ENCODE data around the gene SERPIND1. TPM values are rescaled to one million over a fixed set of nuclear protein-coding genes. Genes with fewer than 3 reads are reported as not detected.

Gene SERPIND1
- total and polyA plus RNA-seq, 11 donors = 0.04 to 0.44 (median 0.15) TPM; not detected in 5

GRCh38 chr22:20738394-20739089 lies 35.4 kb upstream of the SERPIND1 start:
- no peak for DNase-seq
- ATAC-seq = no peak
- peaks cover 0 to 7% (median 0%) of the 10 kb centered on the region in 12 donors for H3K4me1 ChIP-seq
- no peaks in the 10 kb centered on the region for H3K27me3 ChIP-seq
- peaks cover 0 to 47% (median 40%) of the 10 kb centered on the region in 9 donors for H3K36me3 ChIP-seq
- no peak overlapping the region for H3K4me3 ChIP-seq
- intact Hi-C loops (cut with DNase I) = no loop called here
- no peak for TF ChIP-seq CTCF (IDR thresholded peaks at IDR 0.05)
- no peak for TF ChIP-seq POLR2A (IDR thresholded peaks at IDR 0.05)
- peaks cover 0 to 10% (median 0%) of the 10 kb centered on the region in 12 donors for H3K9me3 ChIP-seq
- H3K27ac ChIP-seq = no peak overlapping the region
- 86 to 89% (median 88%) methylated on average over 12 of the region's 12 CpGs for WGBS, 4 donors

- H3K9me3 ChIP-seq = peaks cover 0 to 10% (median 0%) of the 10 kb centered on the region in 12 donors
- peaks cover 0 to 7% (median 0%) of the 10 kb centered on the region in 12 donors for H3K4me1 ChIP-seq
- no peak overlapping the region for H3K27ac ChIP-seq
- H3K27me3 ChIP-seq = no peaks in the 10 kb centered on the region
- intact Hi-C loops (cut with DNase I) = loop anchor here in 1 of 10 donors (5.0 kb wide), 1 partner anchor 133 kb away; no protein-coding TSS in a partner anchor
- peaks cover 0 to 66% (median 59%) of the 10 kb centered on the region in 9 donors for H3K36me3 ChIP-seq
- TF ChIP-seq CTCF (IDR thresholded peaks at IDR 0.05) = no peak
- TF ChIP-seq POLR2A (IDR thresholded peaks at IDR 0.05) = no peak
- ATAC-seq (no peak), DNase-seq (no peak)
- H3K4me3 ChIP-seq = no peak overlapping the region
- 84 to 87% (median 85%) methylated on average over 2 of the region's 2 CpGs for WGBS, 4 donors
Observed at GRCh38 chr22:20740222-20740951, 33.5 kb upstream of the SERPIND1 start.

GRCh38 chr22:20741008-20741633 lies 32.8 kb upstream of the SERPIND1 start:
- intact Hi-C loops (cut with DNase I) = loop anchor here in 1 of 10 donors (5.0 kb wide), 1 partner anchor 134 kb away; no protein-coding TSS in a partner anchor
- no peaks in the 10 kb centered on the region for H3K27me3 ChIP-seq
- WGBS, 4 donors = 86 to 88% (median 87%) methylated on average over 6 of the region's 6 CpGs
- no peak for ATAC-seq
- H3K4me3 ChIP-seq = no peak overlapping the region
- no peak overlapping the region for H3K27ac ChIP-seq
- peak in 1 of 5 donors; percentile 31 for DNase-seq
- H3K9me3 ChIP-seq = peaks cover 0 to 10% (median 0%) of the 10 kb centered on the region in 12 donors
- peaks cover 0 to 7% (median 0%) of the 10 kb centered on the region in 12 donors for H3K4me1 ChIP-seq
- TF ChIP-seq POLR2A (IDR thresholded peaks at IDR 0.05) (no peak), CTCF (IDR thresholded peaks at IDR 0.05) (no peak)
- H3K36me3 ChIP-seq = peaks cover 0 to 71% (median 64%) of the 10 kb centered on the region in 9 donors

All from heart left ventricle (tissue), 16 donors.